Measurements from ENCODE around the gene UPB1. TPM values are rescaled to one million over a fixed set of nuclear protein-coding genes. Genes with fewer than 3 reads are reported as not detected.

Gene UPB1
- total and polyA plus RNA-seq, 4 donors: 7.1 to 115 (median 58.8) TPM

DNA sequence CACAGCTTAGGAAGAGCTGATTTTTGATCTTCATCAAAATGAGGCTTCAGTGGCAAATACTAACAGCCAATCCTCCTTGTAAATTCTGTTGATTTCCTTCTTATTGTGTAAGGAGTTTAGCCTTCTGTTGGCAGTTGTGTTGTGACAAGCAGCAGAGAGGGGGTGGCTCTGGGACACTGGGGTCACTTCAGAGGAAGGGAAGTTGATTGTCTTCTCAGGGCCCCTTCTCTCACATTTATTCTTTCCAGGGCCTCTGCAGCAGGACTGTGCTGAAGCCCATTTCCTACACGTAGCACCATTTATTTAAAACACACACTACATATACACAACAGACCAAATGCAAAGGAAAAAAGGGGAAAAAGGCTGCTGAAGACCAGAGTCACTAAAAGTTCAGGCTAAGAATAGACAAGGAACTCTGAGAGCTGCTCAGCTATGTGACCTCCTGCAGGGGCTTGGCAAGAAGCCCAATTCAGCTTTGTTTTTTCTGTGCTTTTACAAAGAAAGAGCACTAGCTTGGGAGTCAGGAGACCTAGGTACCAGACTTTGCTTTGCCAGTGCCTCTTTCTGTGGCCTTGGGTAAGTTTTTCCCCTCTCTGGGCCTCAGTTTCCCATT lies 28.3 kb upstream of the UPB1 start (continued):
- no peak for TF ChIP-seq GABPA (IDR thresholded peaks at IDR 0.05 in 1 of 2, conservative IDR thresholded peaks at IDR 0.05 in 1 of 2)
- TF ChIP-seq, protein P1, sequence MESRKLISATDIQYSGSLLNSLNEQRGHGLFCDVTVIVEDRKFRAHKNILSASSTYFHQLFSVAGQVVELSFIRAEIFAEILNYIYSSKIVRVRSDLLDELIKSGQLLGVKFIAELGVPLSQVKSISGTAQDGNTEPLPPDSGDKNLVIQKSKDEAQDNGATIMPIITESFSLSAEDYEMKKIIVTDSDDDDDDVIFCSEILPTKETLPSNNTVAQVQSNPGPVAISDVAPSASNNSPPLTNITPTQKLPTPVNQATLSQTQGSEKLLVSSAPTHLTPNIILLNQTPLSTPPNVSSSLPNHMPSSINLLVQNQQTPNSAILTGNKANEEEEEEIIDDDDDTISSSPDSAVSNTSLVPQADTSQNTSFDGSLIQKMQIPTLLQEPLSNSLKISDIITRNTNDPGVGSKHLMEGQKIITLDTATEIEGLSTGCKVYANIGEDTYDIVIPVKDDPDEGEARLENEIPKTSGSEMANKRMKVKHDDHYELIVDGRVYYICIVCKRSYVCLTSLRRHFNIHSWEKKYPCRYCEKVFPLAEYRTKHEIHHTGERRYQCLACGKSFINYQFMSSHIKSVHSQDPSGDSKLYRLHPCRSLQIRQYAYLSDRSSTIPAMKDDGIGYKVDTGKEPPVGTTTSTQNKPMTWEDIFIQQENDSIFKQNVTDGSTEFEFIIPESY (IDR thresholded peaks at IDR 0.05): no peak
- no peak for TF ChIP-seq HNF4A (conservative IDR thresholded peaks at IDR 0.05)
- TF ChIP-seq, protein P2, sequence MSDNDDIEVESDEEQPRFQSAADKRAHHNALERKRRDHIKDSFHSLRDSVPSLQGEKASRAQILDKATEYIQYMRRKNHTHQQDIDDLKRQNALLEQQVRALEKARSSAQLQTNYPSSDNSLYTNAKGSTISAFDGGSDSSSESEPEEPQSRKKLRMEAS (IDR thresholded peaks at IDR 0.05): no peak
- TF ChIP-seq RAD21 (IDR thresholded peaks at IDR 0.05): peak in 1 of 2 donors; percentile 10
- TF ChIP-seq EGR1 (IDR thresholded peaks at IDR 0.05; ENCODE audit: low read depth in 2 of 2): no peak

DNA sequence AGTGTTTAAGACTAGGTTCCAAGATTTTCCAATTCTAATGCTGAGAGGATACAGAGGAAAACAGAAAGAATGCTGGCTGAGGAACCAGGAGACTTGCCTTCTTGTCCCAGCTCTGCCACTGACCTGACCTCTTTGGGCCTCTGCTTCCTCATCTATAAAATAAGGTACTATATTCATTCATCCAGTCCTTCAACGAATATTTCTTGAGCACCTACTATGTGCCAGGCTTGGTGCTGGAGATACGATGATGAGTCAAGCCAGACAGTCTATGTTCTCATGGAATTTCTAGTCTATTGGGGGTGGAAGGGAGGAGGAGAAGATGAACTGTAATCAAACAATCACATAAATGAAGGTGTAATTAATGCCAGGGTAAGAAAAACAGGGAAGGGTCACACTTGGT lies 27.8 kb upstream of the UPB1 start:
- 71% methylated on average over 2 of the region's 2 CpGs for WGBS
- DNase-seq (ENCODE audit: low spot score): no peak
- H3K4me3 ChIP-seq (ENCODE audit: low read depth in 1 of 3, low read length in 3 of 3): no peak overlapping the region
- no peaks in the 10 kb centered on the region for H3K9me3 ChIP-seq (ENCODE audit: control insufficient read depth in 4 of 4, low read length in 3 of 4)
- H3K27ac ChIP-seq (ENCODE audit: low read depth in 1 of 2, low read length in 2 of 2): peak overlapping the region; percentile 11 to 45
- H3K36me3 ChIP-seq (ENCODE audit: control insufficient read depth in 4 of 4, insufficient read depth in 3 of 4, low read depth in 1 of 4, low read length in 3 of 4): peaks cover 2 to 12% (median 8%) of the 10 kb centered on the region in 4 donors
- peaks cover 0 to 9% (median 3%) of the 10 kb centered on the region in 4 donors for H3K4me1 ChIP-seq (ENCODE audit: control insufficient read depth in 4 of 4, insufficient read depth in 4 of 4, low read length in 3 of 4)
- no peaks in the 10 kb centered on the region for H3K27me3 ChIP-seq (ENCODE audit: control insufficient read depth in 4 of 4, insufficient read depth in 4 of 4, low read length in 3 of 4)
- no peak overlapping the region for H3K9ac ChIP-seq (ENCODE audit: low read depth in 1 of 2, low read length in 2 of 2)
- TF ChIP-seq, protein P3, sequence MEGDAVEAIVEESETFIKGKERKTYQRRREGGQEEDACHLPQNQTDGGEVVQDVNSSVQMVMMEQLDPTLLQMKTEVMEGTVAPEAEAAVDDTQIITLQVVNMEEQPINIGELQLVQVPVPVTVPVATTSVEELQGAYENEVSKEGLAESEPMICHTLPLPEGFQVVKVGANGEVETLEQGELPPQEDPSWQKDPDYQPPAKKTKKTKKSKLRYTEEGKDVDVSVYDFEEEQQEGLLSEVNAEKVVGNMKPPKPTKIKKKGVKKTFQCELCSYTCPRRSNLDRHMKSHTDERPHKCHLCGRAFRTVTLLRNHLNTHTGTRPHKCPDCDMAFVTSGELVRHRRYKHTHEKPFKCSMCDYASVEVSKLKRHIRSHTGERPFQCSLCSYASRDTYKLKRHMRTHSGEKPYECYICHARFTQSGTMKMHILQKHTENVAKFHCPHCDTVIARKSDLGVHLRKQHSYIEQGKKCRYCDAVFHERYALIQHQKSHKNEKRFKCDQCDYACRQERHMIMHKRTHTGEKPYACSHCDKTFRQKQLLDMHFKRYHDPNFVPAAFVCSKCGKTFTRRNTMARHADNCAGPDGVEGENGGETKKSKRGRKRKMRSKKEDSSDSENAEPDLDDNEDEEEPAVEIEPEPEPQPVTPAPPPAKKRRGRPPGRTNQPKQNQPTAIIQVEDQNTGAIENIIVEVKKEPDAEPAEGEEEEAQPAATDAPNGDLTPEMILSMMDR (IDR thresholded peaks at IDR 0.05; ENCODE audit: low read depth, low read length, missing input control): no peak
- no peak for TF ChIP-seq NR2F2 (IDR thresholded peaks at IDR 0.05)

DNA sequence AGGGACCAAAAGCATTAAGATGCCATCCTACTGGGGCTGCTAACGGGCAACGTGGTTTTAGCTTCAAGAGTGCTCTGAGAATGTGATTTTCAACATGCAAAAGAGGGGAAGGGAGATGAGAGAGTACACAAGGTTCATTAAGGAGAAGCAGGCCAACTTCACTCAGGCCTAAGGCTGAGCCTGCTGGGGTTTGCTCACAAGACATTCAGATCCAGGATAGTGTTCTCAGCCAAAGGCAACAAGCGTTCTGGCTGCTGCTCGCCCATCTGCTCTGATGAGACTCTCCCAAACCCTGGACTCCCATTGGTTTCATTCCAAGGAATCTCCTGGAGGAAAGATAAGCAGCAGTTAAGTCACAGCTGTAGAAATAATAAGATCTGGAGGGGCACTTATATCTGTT lies 23.6 kb upstream of the UPB1 start:
- Histone ChIP-seq H3K27ac (ENCODE audit: low read depth in 1 of 2, low read length in 2 of 2) (no peak overlapping the region), H3K9me3 (ENCODE audit: control insufficient read depth in 4 of 4, low read length in 3 of 4) (no peaks in the 10 kb centered on the region), H3K36me3 (ENCODE audit: control insufficient read depth in 4 of 4, insufficient read depth in 3 of 4, low read depth in 1 of 4, low read length in 3 of 4) (peaks cover 2 to 10% (median 3%) of the 10 kb centered on the region in 4 donors), H3K27me3 (ENCODE audit: control insufficient read depth in 4 of 4, insufficient read depth in 4 of 4, low read length in 3 of 4) (no peaks in the 10 kb centered on the region), H3K9ac (ENCODE audit: low read depth in 1 of 2, low read length in 2 of 2) (no peak overlapping the region), H3K4me1 (ENCODE audit: control insufficient read depth in 4 of 4, insufficient read depth in 4 of 4, low read length in 3 of 4) (peaks cover 0 to 6% (median 2%) of the 10 kb centered on the region in 4 donors), H3K4me3 (ENCODE audit: low read depth in 1 of 3, low read length in 3 of 3) (no peak overlapping the region)
- peak in 1 of 2 donors; percentile 12 for TF ChIP-seq RAD21 (IDR thresholded peaks at IDR 0.05)
- no peak for TF ChIP-seq HNF4A (conservative IDR thresholded peaks at IDR 0.05)
- TF ChIP-seq, protein P3 (IDR thresholded peaks at IDR 0.05; ENCODE audit: low read depth, low read length, missing input control): no peak
- TF ChIP-seq, protein P4, sequence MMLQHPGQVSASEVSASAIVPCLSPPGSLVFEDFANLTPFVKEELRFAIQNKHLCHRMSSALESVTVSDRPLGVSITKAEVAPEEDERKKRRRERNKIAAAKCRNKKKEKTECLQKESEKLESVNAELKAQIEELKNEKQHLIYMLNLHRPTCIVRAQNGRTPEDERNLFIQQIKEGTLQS (IDR thresholded peaks at IDR 0.05): no peak
- no peak for TF ChIP-seq FOXA1 (IDR thresholded peaks at IDR 0.05)
- peak; percentile 23 for TF ChIP-seq NR2F2 (IDR thresholded peaks at IDR 0.05)
- TF ChIP-seq, protein P2 (IDR thresholded peaks at IDR 0.05): no peak
- 86% methylated on average over 4 of the region's 4 CpGs for WGBS
- no peak for DNase-seq (ENCODE audit: low spot score)

Measured in liver (tissue), 9 donors.